22Rv1 (cell line): ENCODE measurements around the gene ADM5.

ENCODE experiments used
- CTCF ChIP-seq: fragments of 450-650 bp; IDR thresholded peaks from 2 replicates; pipeline ENCODE4 v1.5.1; 2017; ENCODE audit warnings: mild to moderate bottlenecking
- ZFX ChIP-seq: fragments of 450-650 bp; IDR thresholded peaks from 2 replicates; pipeline ENCODE4 v1.6.1; 2017; ENCODE audit warnings: antibody characterized with exemption, borderline replicate concordance

DNA sequence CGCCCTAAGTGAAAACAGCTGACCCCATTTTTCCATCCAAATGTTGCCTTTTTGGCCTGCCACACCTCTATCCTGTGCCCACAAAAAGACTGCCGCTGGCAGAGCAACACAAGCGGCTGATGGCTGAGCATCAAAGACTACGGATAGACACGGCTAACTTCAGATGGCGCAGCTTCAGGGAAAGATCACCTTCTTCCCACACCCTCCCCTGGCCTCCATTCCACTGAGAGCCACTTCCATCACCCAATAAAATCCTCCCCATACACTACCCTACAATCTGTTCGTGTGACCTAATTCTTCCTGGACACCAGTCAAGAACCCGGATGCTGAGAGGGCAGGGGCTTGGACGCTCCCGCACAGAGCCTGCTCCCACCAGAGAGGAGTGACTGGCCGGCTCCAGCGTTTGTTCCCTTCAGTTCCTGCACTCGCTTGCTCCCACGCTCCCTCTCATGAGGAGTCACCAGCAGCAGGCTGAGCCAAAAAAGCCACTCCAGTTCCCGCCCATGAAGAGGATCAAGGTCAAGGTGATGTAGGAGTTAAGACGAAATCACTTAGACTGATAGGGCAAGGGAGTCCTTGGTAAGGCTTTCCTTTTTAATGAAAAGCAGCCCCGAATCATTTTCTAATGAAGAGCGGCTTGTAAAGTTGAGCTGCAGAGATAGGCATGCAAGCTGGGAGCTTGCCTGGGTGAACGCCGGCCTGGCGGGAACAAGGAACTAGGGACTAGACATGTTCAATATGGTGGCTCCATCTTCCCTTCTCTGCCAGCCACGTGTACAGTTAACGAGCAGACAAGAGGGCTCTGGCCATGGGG, 38.0 kb downstream of the ADM5 start:
- TF ChIP-seq CTCF (no peak), ZFX (no peak)
